ENCODE results near the gene APOM.
A peak's percentile ranks its signal among the peaks of the same experiment; 100 is the strongest.

APOM gene

DNA sequence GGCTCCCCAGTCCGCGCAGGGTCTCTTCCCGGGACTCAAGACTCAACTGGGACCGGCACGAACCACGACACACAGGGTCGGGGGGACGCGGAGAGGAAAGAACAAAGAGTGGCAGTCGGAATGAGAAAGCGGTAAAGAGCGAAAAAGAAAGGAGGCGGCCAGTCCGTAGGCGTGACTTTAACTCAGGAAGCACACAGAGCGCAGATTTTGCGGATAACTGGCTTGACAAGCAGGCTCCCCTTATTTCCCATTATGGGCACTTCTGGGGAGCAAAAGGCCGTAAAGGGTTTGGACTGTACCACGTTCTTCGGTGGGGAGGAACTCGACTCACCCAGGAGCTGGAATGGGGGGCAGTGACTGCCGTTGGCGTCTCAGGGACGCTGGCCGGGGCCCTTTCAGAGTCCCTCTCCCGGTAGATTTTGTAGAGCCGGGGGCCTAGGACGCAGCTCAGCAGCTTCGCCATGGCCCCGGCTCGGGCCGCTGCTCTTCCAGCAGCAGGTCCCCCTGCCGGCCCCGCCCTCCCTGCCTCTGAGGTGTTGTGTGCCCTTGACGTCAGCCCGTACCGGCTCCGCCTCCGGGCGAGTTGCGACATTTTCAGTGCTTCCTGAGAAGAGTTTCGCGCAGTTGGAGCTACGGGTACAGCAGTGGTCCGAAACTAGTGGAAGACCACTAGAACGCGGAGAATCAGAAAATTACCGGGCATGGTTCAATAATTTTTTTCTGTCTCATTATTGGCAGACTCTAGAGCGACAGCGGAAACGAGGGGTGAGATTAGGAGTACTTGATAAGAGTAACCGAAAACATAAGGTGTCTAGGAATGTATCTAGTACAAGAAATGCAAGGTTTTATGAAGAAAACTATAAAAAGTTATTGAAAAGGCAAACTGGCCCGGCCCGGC, 47.4 kb downstream of the APOM start, which contains the start of gene ABHD16A:
TSS of gene ABHD16A (minus strand) at position 506 of the 898 bp plus-strand sequence. CDS start at position 463, 43 bp downstream.
- DNase-seq (ENCODE audit: low spot score) (peak; percentile 99), FAIRE-seq (peak; percentile 69)

DNA sequence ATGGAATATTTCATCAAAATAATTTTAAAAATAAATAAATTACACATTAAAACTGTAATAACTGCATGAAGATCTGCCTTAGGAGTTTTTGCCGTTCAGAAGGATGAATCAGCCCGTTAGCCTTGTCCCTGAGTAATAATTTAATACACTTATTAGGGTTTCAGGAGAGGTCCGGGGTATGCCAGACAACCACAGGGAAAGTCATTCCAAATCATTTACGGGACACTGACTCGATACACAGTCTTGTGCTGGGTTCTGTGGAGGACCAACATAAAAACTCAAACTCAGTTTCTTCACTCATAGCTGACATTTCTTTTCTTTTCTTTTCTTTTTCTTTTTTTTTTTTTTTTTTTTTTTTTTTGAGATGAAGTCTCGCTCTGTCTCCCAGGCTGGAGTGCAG, 50.2 kb downstream of the APOM start:
- FAIRE-seq (no peak), DNase-seq (ENCODE audit: low spot score) (no peak)

DNA sequence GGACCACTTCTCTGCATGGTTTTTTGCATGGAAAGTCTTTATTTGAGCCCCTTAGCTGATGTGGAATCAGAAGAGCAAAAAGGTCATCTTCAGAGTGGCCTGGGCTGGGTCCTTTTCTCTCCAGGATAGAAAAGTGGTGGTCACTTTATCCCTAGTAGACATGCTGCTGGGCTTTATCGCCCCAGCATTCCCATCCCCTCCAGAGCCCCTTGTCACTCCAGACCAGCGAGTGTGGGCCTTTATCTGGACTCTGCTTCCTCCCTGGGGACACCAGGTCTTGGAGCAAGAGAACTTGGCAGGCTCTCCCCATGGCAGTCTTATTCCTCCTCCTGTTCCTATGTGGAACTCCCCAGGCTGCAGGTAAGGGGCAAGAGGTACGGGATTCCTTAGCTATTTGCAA, 50.9 kb downstream of the APOM start, which contains the start of gene LY6G6F:
TSS of gene LY6G6F (plus strand) at position 268 of the 400 bp plus-strand sequence. CDS start at position 309, 41 bp downstream.
- no peak for DNase-seq (ENCODE audit: low spot score)
- FAIRE-seq, result no peak

DNA sequence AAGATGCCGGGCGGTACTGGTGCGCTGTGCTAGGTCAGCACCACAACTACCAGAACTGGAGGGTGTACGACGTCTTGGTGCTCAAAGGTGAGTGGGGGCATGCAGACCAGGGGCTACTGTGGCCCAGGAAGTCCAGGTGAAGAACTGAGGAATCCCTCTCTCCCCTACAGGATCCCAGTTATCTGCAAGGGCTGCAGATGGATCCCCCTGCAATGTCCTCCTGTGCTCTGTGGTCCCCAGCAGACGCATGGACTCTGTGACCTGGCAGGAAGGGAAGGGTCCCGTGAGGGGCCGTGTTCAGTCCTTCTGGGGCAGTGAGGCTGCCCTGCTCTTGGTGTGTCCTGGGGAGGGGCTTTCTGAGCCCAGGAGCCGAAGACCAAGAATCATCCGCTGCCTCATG, 52.0 kb downstream of the APOM start:
- DNase-seq (ENCODE audit: low spot score) (no peak), FAIRE-seq (no peak)

Data from urothelium cell line (cell line).